HCT116 (cell line): Measurements from ENCODE around the gene CMBL. TPM values are rescaled to one million over a fixed set of nuclear protein-coding genes. Genes with fewer than 3 reads are reported as not detected.
"Not testable (repeated sequence)": the region's sequence is repeated elsewhere in the genome, so short reads cannot be mapped to it uniquely, and the experiment has no call there.

Experiments
- ATAC-seq: fragments of 200-7000 bp; cut with Tn5 transposase; 2 replicates; pipeline ENCODE4 v1.9.1; 2020; ENCODE audit warnings: mild to moderate bottlenecking, moderate library complexity
- BruUV-seq: library from RNA; stranded (reverse); fragments of 400-500 nt; replicated peaks from 2 replicates; lab custom pipeline; 2021; lab: Mats Ljungman, UMichigan
- CTCF ChIA-PET: fragments of 300-600 bp; sonication (Branson Sonifier 250); formaldehyde crosslinking; loops from one replicate; lab custom pipeline; 2021; ENCODE audit warnings: antibody characterized with exemption; lab: Charles Lee
- POLR2A ChIA-PET: fragments of 300-600, 350-600 bp; sonication (Branson Sonifier 250); formaldehyde crosslinking; loops from one replicate; lab custom pipeline; 2021; ENCODE audit warnings: antibody characterized with exemption; lab: Charles Lee
- RAD21 ChIA-PET, 2 experiments: fragments of 300-600 bp; sonication (Branson Sonifier 250); formaldehyde crosslinking; loops; one replicate each; lab custom pipeline; 2023; ENCODE audit warnings: low total read pairs in 2 of 2; ENCODE audit not compliant: uncharacterized antibody in 2 of 2, unreplicated experiment in 2 of 2, low non-redundant PET in 1 of 2; lab: Charles Lee
- DNase-seq: peaks from one replicate; pipeline ENCODE4 v3.0.0-alpha.2; 2010; ENCODE audit warnings: low read depth, low spot score
- H2AFZ ChIP-seq: fragments of 200-600 bp; shearing (Covaris generic), sonication (generic); 2 replicates; pipeline ENCODE4 v1.6.1; 2017; ENCODE audit warnings: low read depth, mixed run types, mixed read lengths, antibody characterized with exemption, low read length; ENCODE audit not compliant: poor library complexity, severe bottlenecking
- H3K27ac ChIP-seq: 2 replicates; pipeline ENCODE4 v1.5.1; 2012; ENCODE audit warnings: low read depth, low read length
- H3K27me3 ChIP-seq: fragments of 200-600 bp; sonication (generic); 2 replicates; pipeline ENCODE4 v1.6.1; 2016; ENCODE audit warnings: mixed run types, low read length, mixed read lengths; ENCODE audit not compliant: insufficient read depth
- H3K36me3 ChIP-seq, 2 experiments: fragments of 200-500 bp in 1 of 2; fragments of 200-600 bp in 1 of 2; sonication (Bioruptor generic) in 1 of 2; sonication (generic) in 1 of 2; 2 replicates each; pipeline versions ENCODE4 v1.5.1 to v1.6.1; 2014 to 2016; ENCODE audit warnings: low read length in 2 of 2, inconsistent platforms in 1 of 2, mixed read lengths in 1 of 2, mixed run types in 1 of 2; ENCODE audit not compliant: insufficient read depth in 2 of 2, control insufficient read depth in 1 of 2
- H3K4me1 ChIP-seq, 2 experiments: fragments of 200-600 bp in 1 of 2; sonication (generic) in 1 of 2; 2 replicates each; pipeline versions ENCODE4 v1.5.1 to v1.6.1; 2012 to 2017; ENCODE audit warnings: low read length in 2 of 2, inconsistent platforms in 1 of 2, mild to moderate bottlenecking in 1 of 2, mixed read lengths in 1 of 2, mixed run types in 1 of 2, moderate library complexity in 1 of 2; ENCODE audit not compliant: insufficient read depth in 2 of 2, control insufficient read depth in 1 of 2
- H3K4me2 ChIP-seq: fragments of 200-600 bp; sonication (generic); 2 replicates; pipeline ENCODE4 v1.6.1; 2017; ENCODE audit warnings: mixed run types, low read length, mixed read lengths
- H3K4me3 ChIP-seq, 2 experiments: fragments of 200-600 bp in 1 of 2; sonication (generic) in 1 of 2; replicated peaks in 1 of 2; 2 replicates each; pipeline ENCODE4 v1.5.1; 2011 to 2016; ENCODE audit warnings: low read length in 2 of 2, control low read depth in 1 of 2, low read depth in 1 of 2, mild to moderate bottlenecking in 1 of 2, mixed read lengths in 1 of 2, mixed run types in 1 of 2
- H3K79me2 ChIP-seq: fragments of 200-600 bp; sonication (generic); 2 replicates; pipeline ENCODE4 v1.6.1; 2017; ENCODE audit warnings: mild to moderate bottlenecking, mixed run types, low read length, moderate library complexity, mixed read lengths; ENCODE audit not compliant: insufficient read depth
- H3K9ac ChIP-seq: fragments of 200-600 bp; sonication (generic); 2 replicates; pipeline ENCODE4 v1.6.1; 2016; ENCODE audit warnings: low read length, mixed read lengths
- H3K9me2 ChIP-seq: fragments of 200-600 bp; sonication (generic), shearing (Covaris generic); 2 replicates; pipeline ENCODE4 v1.6.1; 2017; ENCODE audit warnings: mixed run types, mild to moderate bottlenecking, moderate library complexity; ENCODE audit not compliant: insufficient read depth
- H3K9me3 ChIP-seq, 2 experiments: fragments of 200-500 bp in 1 of 2; fragments of 200-600 bp in 1 of 2; sonication (Bioruptor generic) in 1 of 2; sonication (generic) in 1 of 2; 2 replicates each; pipeline ENCODE4 v1.6.1; 2014 to 2017; ENCODE audit warnings: low read length in 2 of 2, mixed read lengths in 2 of 2, inconsistent platforms in 1 of 2, low read depth in 1 of 2, mild to moderate bottlenecking in 1 of 2, mixed run types in 1 of 2, moderate library complexity in 1 of 2; ENCODE audit not compliant: control insufficient read depth in 1 of 2, insufficient read depth in 1 of 2
- H4K20me1 ChIP-seq: fragments of 200-600 bp; sonication (generic), shearing (Covaris generic); 2 replicates; pipeline ENCODE4 v1.6.1; 2017; ENCODE audit warnings: mixed run types, mild to moderate bottlenecking, moderate library complexity; ENCODE audit not compliant: insufficient read depth
- EGR1 ChIP-seq: IDR thresholded peaks from 2 replicates; pipeline ENCODE4 v1.6.1; 2012; ENCODE audit warnings: low read depth
- EZH2 ChIP-seq: fragments of 200-600 bp; sonication (generic); IDR thresholded peaks from 2 replicates; pipeline ENCODE4 v1.6.1; 2017; ENCODE audit warnings: antibody characterized with exemption, mixed run types
- EZH2phosphoT487 ChIP-seq: fragments of 200-600 bp; IDR thresholded peaks from 2 replicates; pipeline ENCODE4 v1.6.1; 2018; ENCODE audit warnings: antibody characterized with exemption, borderline replicate concordance
- FOSL1 ChIP-seq: IDR thresholded peaks from 2 replicates; pipeline ENCODE4 v1.6.1; 2012; ENCODE audit warnings: low read depth
- JUND ChIP-seq: IDR thresholded peaks from 2 replicates; pipeline ENCODE4 v1.6.1; 2012
- POLR2A ChIP-seq: IDR thresholded peaks from 2 replicates; pipeline ENCODE4 v1.7.0; 2011; ENCODE audit warnings: borderline replicate concordance; ENCODE audit not compliant: insufficient read depth, insufficient read length; ENCODE audit errors: extremely low read depth
- RAD21 ChIP-seq: IDR thresholded peaks from 2 replicates; pipeline ENCODE4 v1.6.1; 2012; ENCODE audit warnings: low read depth, mild to moderate bottlenecking
- SP1 ChIP-seq: IDR thresholded peaks from 2 replicates; pipeline ENCODE4 v1.6.1; 2012; ENCODE audit warnings: low read depth
- TCF7L2 ChIP-seq: IDR thresholded peaks from 2 replicates; pipeline ENCODE4 v1.7.0; 2011; ENCODE audit warnings: borderline replicate concordance, inconsistent platforms; ENCODE audit not compliant: insufficient read depth, insufficient read length; ENCODE audit errors: extremely low read depth
- YY1 ChIP-seq: IDR thresholded peaks from 2 replicates; pipeline ENCODE4 v1.6.1; 2011; ENCODE audit warnings: low read length, low read depth, moderate library complexity, mild to moderate bottlenecking; ENCODE audit not compliant: insufficient replicate concordance; ENCODE audit errors: extremely low read depth
- ZFX ChIP-seq: fragments of 450-650 bp; IDR thresholded peaks from 2 replicates; pipeline ENCODE4 v1.6.1; 2017
- ZNF274 ChIP-seq: fragments of 200-500 bp; sonication (Bioruptor generic); IDR thresholded peaks from 2 replicates; pipeline ENCODE4 v1.6.1; 2014; ENCODE audit warnings: mild to moderate bottlenecking, low read depth, low read length, inconsistent platforms
- intact Hi-C: fragments of 100-400 bp; cut with micrococcal nuclease; formaldehyde crosslinking; loops from 2 replicates; pipeline ENCODE4 v1.10.0; 2022
- total RNA-seq: library from RNA; stranded (reverse); gene quantifications from one replicate; pipeline ENCODE4 v1.2.1, GENCODE V29; 2021; ENCODE audit not compliant: unreplicated experiment

The CMBL gene
- total RNA-seq, 1 experiment from 2014 or later = 51.0 TPM

DNA sequence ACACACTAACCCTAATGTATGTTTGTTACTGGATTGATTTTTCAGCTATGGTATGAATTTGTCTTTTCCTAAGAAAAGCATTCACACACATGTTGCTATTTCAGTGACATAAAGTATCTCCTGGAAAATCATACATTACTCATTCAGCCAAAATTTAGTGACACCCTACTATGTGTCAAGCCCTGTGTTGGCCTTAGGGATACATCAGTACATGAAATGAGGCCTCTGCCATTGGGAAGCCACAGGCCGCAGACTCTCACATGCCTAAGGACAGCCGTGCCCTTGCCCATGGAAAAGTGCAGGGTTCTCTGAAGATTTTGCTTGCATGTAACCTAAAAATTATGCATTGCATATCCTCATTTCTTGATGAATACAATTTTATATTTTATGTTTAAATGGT is 40.6 kb upstream of the CMBL start:
- intact Hi-C loops = no loop called here

DNA sequence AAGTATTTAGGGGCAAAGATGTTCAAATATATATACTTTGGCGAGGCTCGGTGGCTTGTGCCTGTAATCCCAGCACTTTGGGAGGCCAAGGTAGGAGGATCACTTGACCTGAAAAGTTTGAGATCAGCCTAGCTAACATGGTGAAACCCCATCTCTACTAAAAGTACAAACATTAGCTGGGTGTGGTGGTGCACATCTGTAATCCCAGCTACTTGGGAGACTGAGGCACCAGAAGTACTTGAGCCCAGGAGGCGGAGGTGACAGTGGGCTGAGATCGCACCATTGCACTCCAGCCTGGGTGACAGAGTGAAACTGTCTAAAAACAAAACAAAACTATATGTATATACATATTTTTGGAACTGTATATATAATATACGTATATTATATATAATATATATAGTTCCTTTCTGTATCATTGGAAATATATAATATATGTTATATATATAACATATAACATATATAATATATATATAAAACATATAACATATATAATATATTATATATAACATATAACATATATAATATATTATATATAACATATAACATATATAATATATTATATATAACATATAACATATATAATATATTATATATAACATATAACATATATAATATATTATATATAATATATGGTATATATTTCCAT is 36.9 kb upstream of the CMBL start:
- H3K27ac ChIP-seq, H3K79me2 ChIP-seq, H3K9ac ChIP-seq, DNase-seq, H3K27me3 ChIP-seq, RAD21 ChIA-PET, H3K9me3 ChIP-seq, BruUV-seq, intact Hi-C loops, H2AFZ ChIP-seq, H3K4me1 ChIP-seq, H4K20me1 ChIP-seq, H3K9me2 ChIP-seq, ATAC-seq, H3K4me2 ChIP-seq, H3K4me3 ChIP-seq, H3K36me3 ChIP-seq: not testable (repeated sequence)
- CTCF ChIA-PET = interaction anchor here (1.4 kb wide), 1 partner anchor 61 kb away, joined by 4 read pairs; no protein-coding TSS in a partner anchor
- POLR2A ChIA-PET = interaction anchor here (0.7 kb wide), 1 partner anchor 9 kb away, joined by 3 read pairs; the partner anchor contains the start of gene MARCHF6

More for the DNA sequence above, 40.6 kb upstream of the CMBL start:
- ATAC-seq (no peak), DNase-seq (no peak)
- Histone ChIP-seq H3K9ac (no peak overlapping the region), H4K20me1 (no peaks in the 10 kb centered on the region), H3K9me3 (no peaks in the 10 kb centered on the region), H3K4me3 (no peak overlapping the region), H3K36me3 (no peaks in the 10 kb centered on the region; a peak in 1 of 4 replicates), H3K4me1 (peaks cover 9 to 16% of the 10 kb centered on the region in 2 experiments; a peak in 3 of 4 replicates), H3K79me2 (peaks cover 8% of the 10 kb centered on the region; the same call in 1 of the 2 replicates), H3K27me3 (no peaks in the 10 kb centered on the region), H3K4me2 (no peak overlapping the region), H3K27ac (no peak overlapping the region), H3K9me2 (no peaks in the 10 kb centered on the region), H2AFZ (no peak overlapping the region)
- CTCF ChIA-PET = no interaction called here
- RAD21 ChIA-PET = no interaction called here
- BruUV-seq = no TSS peak
- TF ChIP-seq SP1 = no peak
- TF ChIP-seq POLR2A = no peak
- TF ChIP-seq EGR1 = no peak
- TF ChIP-seq JUND = no peak
- no peak for TF ChIP-seq RAD21
- no peak for TF ChIP-seq FOSL1
- no peak for TF ChIP-seq EZH2
- TF ChIP-seq YY1 = no peak
- no peak for TF ChIP-seq TCF7L2
- TF ChIP-seq EZH2phosphoT487 = no peak
- no peak for TF ChIP-seq ZFX
- no peak for TF ChIP-seq ZNF274
- POLR2A ChIA-PET = no interaction called here
